Fibroblast of gingiva (primary cell): ENCODE data around the gene CREB1.

ENCODE experiments used
- DNase-seq: peaks from one replicate; pipeline ENCODE4 v3.0.0-alpha.2; 2011; ENCODE audit warnings: low read depth

Gene CREB1

DNA sequence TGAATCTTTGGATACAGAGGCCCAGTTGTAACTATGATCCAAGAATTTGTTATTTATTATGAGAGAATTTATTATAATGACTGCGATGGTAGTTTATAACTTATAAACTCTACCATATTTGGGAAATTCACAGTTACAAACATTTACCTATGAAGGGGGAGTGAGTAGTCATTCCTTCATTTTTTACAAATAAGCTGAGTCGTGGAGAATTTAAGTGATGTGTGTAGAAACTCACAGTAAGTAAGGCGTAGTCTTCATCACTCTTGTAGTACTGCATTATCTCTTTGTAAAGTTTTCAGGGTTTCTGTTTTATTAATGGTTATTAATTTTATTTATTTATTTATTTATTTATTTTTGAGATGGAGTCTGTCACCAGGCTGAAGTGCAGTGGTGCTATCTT, 13.5 kb downstream of the CREB1 start:
- DNase-seq, result no peak

DNA sequence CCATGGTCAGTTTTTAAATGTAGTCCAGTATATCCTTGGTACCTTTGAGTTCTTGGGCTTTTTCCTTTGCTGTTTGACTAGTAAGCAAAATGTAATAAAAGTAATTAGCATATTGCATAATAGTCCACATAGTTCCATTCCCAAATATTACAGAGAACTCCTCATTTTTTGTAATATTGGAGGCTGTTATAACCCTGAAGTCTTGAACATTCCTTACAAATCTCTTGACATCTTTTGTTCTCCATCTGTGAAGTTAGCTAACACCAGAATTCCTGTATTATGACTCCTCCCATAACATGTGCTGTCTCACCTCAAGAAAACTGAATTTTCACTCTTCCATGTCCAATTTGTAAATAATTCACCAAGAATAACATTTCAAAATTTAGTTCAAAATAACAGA, 17.1 kb downstream of the CREB1 start:
- DNase-seq, result peak; percentile 69

DNA sequence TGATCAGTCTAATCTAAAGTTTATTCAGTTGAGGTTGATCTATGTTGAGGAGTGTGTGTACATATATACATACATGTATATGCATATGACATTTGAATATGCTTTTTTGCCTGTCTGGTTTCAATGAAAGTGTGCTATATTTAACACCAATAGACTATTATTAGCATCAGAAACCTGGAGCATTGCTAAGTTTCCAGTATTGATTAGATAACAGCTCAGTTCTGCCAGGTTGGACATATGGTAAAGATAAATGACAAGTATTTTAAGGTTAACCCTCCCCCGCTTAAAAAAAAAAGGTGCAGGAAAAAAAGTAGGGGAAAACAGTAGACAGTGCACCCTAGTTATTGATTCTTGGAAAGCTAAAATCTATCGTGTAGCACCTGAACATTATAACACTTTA, 19.4 kb downstream of the CREB1 start:
- DNase-seq, result no peak

DNA sequence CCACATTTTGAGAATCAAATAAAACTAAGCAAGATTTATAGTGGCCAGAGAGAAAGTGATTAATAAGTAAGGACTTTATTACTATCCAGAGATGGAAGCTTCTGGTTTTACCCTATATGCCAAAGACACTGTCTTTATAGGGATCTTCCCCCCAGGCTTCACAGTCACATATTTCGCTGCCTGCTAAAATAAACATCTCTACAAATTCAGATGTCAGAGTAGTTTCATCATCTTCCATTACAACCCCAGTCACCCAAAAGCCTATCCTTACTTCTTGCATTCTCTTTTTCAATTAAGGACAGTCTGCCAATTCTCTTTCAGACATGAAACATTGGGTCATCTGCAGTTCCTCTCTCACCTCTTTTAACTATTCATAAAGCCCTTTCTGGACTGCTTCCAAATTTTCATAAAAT, 28.3 kb downstream of the CREB1 start:
- peak; percentile 82 for DNase-seq

DNA sequence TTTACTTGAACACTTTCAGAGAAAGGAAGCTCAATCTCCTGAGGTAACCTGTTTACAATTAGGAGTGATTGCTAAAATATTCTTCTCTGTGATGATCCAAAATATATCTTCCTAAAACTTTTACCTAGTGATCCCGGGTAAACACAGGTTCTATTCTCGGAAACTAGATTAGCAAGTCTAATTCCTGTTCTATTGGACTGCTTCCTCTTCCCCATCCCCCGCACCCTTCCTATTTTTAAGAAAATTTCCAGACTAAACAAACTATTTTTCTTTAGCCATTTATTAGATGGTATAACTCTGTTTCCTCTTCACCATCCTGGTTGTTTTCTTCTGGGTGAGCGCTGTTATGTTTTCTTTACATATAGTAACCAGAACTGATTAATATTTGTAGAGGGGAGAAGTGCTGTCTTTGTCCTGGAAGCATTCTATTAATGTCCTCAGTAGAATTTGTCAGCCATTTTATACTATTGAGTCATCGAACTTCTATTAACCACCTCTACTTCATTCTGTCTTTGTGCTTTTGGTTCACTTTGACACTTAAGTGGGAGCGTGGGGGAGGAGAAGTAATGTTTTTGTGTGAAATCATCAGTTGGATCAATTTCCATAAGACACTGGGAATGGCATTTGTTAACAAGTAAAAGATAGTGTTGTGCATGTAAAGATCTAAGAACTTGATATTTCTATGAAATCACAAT, 31.8 kb downstream of the CREB1 start:
- no peak for DNase-seq

DNA sequence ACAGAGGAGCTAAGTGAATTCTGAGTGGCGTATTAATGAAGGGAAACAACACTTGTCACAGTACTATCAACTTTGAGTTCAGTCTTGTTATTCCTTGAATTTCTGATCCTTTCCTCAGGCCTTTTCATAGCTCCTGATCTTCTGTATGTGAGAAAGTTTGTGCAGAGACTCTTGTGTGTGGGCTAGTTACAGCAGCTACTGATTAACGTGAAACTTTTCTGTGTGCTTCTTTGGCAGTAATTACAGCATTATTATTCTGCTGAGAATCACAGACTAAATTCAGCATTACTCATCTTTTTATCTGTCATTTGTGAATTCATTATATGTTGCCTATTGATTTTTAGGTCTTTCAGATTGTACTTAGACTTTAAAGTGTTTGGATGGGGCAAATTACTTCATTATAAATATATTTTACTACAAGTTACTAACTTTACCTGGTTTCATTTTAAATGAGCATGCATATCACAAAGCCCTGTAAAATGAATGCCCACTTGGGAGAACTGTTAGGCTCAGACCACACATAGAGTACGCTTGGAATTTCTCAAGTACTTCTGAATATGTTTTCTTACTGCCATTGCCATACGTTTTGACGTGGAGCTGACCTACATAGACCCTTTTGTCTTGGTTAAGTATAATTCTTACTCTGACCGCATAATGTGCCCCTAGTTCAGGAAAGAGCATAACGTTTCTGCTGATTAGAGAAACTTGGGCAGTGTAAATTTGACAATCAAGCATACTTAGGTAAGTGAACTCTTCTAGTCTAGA, 36.2 kb downstream of the CREB1 start:
- DNase-seq, result no peak

DNA sequence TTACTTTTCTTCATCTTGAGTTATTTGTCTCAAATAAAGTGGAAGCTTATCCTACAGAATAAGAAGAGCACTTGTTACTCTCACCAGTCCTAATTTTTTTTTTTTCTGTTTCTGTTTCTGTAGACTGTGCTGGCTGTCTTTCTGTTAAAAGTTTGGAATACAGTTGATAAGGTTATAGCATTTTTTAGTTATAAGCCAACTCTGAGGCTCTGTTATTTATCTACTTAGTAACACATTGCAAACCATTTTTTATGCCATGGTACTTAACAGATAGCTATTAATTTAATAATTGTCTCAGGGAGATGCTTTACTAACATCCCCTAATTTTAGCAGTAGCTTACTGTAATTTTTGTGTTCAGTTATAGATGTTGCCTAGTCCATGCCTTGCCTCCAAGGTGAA, 37.9 kb downstream of the CREB1 start:
- DNase-seq, result no peak

DNA sequence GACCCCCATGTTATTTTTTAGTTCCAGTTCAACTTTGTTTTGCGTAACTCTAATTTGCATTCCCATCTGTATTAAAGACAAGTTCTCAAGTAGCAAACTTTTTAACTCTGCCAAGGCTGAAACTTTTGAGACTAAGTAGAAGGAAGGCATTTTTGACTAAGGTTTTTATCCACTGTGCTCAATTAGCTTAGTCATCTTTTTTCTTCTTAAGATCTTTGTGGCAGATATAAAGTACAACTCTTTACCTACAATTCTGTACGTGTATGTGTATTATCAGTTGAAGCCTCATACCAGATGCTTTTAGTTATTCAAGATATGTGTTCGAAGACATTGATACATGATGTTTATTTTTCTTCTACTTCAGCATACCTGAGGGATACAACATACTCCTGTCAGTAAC, 41.6 kb downstream of the CREB1 start:
- DNase-seq, result peak; percentile 18

DNA sequence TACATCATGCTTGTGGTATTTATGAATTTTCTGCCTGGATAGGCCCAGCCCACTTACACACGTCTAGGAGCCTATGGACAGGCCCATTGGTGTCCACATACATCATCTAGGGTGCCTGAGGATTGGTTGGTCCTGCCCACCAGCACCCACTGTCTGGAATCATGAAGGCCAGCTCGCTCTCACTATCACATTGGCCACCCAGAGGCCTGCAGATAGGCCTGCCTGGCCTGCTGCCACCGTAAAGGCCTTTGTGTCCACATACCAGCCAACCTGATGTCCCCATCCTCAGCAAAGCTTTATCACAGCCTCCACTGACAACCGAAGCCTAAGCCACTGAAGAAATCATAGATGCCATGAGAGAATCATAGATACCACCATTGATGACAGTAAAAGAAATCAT, 55.2 kb downstream of the CREB1 start:
- DNase-seq, result no peak

DNA sequence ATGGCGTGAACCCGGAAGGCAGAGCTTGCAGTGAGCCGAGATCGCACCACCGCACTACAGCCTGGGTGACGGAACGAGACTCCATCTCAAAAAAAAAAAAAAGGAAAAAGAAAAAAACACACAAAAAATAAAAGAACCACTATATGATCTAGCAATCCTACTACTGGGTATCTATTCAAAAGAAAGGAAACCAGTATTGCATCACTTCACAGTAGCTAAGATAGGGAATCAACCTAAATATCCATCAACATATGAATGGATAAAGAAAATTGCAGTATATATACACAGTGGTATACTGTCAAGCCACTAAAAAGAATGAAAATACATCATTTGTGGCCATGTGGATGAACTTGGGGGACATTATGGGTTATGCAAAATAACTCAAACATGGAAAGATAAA, 57.5 kb downstream of the CREB1 start:
- no peak for DNase-seq

DNA sequence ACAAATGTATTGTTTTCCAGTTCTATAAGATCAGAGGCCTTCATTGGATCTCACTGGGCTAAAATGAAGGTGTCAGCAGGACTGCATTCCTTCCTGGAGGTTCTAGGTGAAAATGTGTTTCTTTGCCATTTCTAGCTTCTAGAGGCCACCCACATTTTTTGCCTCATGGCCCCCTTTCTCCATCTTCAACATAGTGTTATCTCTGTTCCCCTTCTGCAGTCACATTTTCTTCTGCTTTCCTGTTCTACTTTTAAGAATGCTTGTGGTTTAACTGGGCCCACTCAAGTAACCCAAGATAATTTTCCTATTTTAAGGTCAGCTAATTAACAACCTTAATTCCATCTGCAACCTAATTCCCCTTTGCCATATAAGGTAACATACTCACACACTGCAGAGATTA, 59.4 kb downstream of the CREB1 start:
- DNase-seq, result no peak

DNA sequence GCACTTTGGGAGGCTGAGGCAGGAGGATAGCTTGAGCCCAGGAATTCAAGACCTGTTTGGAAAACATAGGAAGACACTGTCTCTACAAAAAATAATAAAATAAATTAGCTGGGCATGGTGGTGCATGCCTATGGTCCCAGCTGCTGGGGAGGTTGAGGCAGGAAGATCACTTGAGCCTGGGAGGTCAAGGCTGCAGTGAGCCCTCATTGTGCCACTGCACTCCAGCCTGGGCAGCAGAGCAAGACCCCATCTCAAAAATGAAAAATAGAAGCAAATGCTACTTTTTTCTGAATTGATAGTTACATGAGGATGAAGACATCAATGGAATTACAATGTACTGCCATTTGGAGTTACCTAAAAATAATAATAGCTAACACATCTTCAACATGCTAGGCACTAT, 63.5 kb downstream of the CREB1 start:
- no peak for DNase-seq

DNA sequence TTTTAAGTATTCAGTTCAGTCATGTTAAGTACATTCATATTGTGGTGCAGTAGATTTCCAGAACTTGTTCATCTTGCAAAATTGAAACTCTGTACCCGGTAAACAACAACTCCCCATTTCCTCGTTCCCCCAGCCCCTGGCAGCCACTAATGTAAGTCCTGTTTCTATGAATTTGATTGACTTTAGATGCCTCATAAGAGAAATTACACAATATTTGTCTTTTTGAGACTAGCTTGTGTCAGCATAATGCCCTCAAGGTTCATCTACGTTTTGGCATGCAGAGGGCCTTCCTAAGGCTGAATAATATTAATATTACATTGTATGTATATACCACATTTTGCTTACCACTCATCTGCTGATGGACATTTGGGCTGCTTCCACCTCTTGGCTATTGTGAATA, 64.5 kb downstream of the CREB1 start:
- no peak for DNase-seq

DNA sequence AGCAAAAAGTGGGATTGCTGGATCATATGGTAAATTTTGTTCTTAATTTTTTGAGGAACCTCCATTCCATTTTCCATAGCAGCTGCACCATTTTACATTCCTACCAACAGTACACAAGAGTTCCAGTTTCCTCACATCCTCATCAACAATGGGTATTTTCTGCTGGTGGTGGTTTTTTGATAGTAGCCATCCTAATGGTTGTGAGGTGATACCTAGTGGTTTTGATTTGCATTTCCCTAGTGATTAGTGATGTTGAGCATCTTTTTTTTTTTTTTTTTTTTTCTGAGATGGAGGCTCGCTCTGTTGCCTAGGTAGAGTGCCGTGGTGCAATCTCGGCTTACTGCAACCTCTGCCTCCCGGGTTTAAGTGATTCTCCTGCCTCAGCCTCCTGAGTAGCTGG, 65.0 kb downstream of the CREB1 start:
- no peak for DNase-seq

DNA sequence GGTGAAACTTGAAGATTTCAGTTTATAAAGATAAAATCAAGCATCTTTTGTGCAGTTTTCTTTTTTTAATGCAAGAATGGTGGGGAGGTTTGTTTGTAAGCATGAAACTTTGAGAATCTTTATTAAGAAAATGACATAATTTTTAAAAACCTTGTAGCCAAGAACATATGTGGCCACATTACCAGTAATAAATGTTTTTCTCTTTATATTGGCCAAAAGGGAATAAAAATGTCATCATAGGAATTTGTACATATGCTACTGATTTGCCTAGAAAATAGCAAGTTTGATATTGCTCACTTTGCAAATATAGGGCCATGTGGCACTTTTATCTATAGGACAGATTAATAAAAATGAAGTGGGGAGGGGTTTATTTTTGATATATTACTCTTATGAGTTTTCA, 69.9 kb downstream of the CREB1 start:
- peak; percentile 11 for DNase-seq

DNA sequence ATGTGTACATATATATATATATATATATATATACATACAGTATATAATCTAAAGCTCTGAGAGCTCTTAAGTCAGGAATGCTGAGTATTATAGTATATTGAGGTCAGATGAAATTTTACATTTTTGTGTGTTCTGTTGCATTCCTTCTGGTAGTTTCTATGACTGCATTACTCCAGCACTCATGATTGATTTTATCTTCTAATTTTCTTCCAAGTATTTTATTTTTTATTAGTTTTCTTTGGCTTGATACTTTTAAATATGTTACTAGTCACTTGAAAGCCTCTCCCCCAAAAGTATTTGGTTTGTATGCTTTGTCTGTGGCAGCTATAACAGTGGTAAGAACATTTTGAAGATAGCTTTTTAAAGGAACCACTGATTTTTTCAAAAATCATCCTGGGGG, 70.5 kb downstream of the CREB1 start:
- no peak for DNase-seq

DNA sequence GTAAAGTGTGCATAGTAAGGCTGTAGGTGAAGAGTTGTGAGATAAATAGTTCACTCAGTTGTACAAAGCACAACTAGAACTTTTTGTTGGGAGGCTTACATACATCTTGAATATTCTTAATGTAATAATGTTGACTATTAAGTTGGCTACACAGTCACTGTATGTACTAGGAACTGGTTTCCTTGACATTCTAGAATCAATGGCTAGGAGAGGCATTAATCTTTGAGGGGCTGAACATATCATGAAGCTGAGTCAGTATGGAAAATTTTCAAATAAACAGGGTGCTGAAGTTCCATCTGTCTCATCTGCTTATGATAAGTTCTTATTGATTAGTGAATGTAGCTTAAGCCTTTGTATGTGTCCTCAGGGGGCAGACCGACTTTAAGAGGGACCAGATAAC, 72.0 kb downstream of the CREB1 start:
- DNase-seq, result no peak

DNA sequence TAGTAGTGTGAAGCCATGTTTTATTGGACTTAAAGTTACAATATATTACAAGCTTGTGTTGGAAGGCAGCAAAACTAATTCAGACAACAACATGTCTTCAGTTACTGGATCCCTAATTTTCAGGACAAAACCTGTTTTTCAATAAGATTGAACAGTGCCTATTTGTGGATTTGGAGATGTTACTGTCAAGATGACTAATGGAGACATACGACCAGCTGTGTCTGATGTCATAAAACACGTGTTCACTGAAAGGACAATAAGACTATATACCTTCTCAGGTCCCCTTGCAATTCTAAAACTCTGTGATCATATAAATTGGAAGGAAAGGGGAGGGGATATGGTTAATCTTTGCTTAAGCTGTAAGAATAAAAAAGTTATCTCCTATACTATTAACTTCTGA, 73.7 kb downstream of the CREB1 start:
- DNase-seq, result no peak

DNA sequence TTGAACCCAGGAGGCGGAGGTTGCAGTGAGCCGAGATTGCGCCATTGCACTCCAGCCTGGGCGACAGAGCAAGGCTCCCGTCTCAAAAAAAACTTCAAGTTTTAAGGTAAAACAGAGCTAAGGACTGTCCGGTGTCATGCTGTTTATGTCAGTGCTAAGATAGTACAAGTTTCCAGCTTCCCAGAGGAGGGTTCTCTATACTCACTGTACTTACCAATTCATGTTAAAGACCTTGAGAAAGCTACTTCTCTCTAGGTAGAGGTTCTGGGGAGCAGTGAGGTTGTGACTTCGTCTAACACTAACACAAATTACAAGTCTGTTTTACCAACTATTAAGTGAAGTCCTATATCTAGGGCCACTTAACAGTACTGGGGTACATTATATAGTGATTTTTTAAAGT, 76.6 kb downstream of the CREB1 start:
- DNase-seq, result no peak

DNA sequence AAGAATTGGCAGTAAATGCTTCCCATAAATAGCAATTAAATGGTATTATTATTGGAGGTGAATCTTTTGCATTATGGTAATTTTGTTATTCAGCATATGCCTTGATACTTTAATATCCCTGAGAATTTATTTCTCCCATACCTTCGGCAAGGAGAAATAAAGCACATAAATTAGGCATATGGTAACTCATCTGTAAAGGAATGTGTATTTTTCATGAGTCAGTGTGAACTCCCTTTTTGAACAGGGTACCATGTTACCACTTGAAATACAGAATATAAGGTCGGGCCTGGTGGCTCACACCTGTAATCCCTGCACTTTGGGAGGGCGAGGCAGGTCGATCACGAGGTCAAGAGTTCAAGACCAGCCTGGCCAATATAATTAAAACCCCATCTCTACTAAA, 77.1 kb downstream of the CREB1 start:
- DNase-seq, result no peak

DNA sequence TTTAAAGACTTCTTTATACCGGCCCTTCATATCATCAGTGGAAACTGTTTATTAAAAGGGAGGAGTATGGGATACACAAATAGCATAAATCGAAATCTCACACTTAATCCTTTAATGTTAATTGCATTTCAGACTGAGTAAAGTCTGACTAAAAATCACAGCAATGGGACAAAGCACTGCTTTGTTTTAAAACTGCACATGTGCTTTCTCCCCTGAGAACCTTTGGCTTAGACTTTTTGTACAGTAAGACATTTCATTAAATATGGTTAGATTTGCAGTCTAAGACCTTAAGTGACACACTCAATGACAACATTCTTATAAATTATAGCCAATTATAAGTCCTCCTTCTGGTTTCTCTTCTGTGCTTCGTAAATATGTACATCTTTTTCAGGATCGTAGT, 83.0 kb downstream of the CREB1 start:
- no peak for DNase-seq

DNA sequence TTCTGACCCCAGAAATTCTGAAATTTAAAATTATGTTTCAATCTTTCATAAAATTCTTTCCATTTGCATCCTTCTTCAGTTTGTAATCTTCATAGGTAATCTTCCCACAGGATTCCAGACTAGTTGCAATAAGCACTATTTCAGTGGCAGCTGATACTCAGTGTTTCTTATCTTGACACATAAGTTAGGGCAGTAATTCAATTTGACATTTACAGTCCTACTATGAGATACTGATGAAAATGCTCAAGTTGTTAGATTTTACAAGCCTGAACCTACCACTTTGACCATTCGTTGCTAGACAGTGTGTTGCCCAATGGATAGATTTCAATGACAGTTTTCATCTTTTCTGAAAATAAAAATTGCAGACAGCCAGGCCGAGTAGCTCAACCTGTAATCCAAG, 85.1 kb downstream of the CREB1 start:
- no peak for DNase-seq

DNA sequence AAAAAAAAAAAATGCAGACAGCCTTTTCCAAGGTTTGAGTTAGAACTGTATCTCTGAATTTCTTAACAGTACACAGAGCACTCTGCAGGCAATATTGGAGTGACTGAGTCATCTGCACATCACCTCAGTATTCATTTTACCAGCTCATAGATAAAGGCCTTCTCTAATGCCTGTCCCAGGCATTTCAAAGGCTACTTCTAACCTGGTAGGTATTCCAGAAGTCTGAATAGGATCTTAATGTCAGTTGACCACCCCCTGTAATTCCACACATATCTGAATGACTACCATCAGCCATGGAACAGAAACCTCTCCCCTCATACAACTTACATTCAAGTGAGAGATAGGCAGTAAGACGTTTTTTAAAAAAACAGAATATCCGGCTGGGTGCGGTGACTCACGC, 86.4 kb downstream of the CREB1 start:
- no peak for DNase-seq
